B cell (primary cell): Measurements from ENCODE around the gene CCDC146.
"Not testable (repeated sequence)": the region's sequence is repeated elsewhere in the genome, so short reads cannot be mapped to it uniquely, and the experiment has no call there.

Experiments
- EZH2 ChIP-seq: IDR thresholded peaks from 2 replicates; pipeline ENCODE4 v1.6.1; 2012; ENCODE audit warnings: borderline replicate concordance, low read depth, mild to moderate bottlenecking, moderate library complexity, low read length; ENCODE audit not compliant: insufficient read depth, poor library complexity, severe bottlenecking
- TF ChIP-seq, protein P1 (sequence below): fragments of 200-600 bp; IDR thresholded peaks from one replicate; pipeline ENCODE4 v1.8.0; 2022; ENCODE audit warnings: antibody characterized with exemption, mild to moderate bottlenecking

DNA sequence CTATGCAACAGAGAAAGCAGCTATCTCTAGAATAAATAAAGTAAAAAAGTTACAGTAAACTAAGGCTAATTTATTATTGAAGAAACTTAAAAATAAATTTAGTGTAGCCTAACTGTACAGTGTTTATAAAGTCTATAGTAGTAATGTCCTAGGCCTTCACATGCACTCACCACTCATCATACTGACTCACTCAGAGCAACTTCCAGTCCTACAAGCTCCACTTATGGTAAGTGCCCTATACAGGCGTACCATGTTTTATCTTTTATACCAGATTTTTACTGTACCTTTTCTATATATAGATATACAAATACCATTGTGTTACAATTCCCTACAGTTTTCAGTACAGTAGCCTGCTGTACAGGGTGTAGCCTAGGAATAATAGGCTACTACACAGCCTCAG, 40.2 kb upstream of the CCDC146 start:
- TF ChIP-seq, protein P1, sequence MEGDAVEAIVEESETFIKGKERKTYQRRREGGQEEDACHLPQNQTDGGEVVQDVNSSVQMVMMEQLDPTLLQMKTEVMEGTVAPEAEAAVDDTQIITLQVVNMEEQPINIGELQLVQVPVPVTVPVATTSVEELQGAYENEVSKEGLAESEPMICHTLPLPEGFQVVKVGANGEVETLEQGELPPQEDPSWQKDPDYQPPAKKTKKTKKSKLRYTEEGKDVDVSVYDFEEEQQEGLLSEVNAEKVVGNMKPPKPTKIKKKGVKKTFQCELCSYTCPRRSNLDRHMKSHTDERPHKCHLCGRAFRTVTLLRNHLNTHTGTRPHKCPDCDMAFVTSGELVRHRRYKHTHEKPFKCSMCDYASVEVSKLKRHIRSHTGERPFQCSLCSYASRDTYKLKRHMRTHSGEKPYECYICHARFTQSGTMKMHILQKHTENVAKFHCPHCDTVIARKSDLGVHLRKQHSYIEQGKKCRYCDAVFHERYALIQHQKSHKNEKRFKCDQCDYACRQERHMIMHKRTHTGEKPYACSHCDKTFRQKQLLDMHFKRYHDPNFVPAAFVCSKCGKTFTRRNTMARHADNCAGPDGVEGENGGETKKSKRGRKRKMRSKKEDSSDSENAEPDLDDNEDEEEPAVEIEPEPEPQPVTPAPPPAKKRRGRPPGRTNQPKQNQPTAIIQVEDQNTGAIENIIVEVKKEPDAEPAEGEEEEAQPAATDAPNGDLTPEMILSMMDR: not testable (repeated sequence)
- not testable (repeated sequence) for TF ChIP-seq EZH2
